Endothelial cell of umbilical vein (primary cell): ENCODE measurements around the gene LCMT2. TPM values are rescaled to one million over a fixed set of nuclear protein-coding genes. Genes with fewer than 3 reads are reported as not detected.

Experiments used
- BruUV-seq: library from RNA; stranded (reverse); fragments of 400-500 nt; replicated peaks from 2 replicates; lab custom pipeline; 2021; lab: Mats Ljungman, UMichigan
- CTCF ChIA-PET: fragments of 300-600, 350-600 bp; sonication (Branson Sonifier 250); formaldehyde crosslinking; loops from one replicate; lab custom pipeline; 2021; ENCODE audit warnings: antibody characterized with exemption, inconsistent platforms; lab: Charles Lee
- POLR2A ChIA-PET: fragments of 300-600, 350-600 bp; sonication (Branson Sonifier 250); formaldehyde crosslinking; loops from one replicate; lab custom pipeline; 2021; ENCODE audit warnings: antibody characterized with exemption, inconsistent platforms; lab: Charles Lee
- DNase-seq: peaks from one replicate; pipeline ENCODE4 v3.0.0-alpha.2; 2011; ENCODE audit warnings: low read depth, low spot score
- FAIRE-seq: peaks from 2 replicates; lab custom pipeline; 2011; peaks lifted over from hg19 to GRCh38; lab: Jason Lieb, UNC
- H2AFZ ChIP-seq: 2 replicates; pipeline ENCODE4 v1.6.0; 2012; ENCODE audit warnings: low read depth, low read length, control low read depth, inconsistent platforms
- H3K27ac ChIP-seq: 2 replicates; pipeline ENCODE4 v1.5.1; 2011; ENCODE audit warnings: low read depth, mild to moderate bottlenecking, control low read depth, low read length, moderate library complexity; ENCODE audit not compliant: insufficient read depth
- H3K27me3 ChIP-seq, 2 experiments: 2 replicates each; pipeline versions ENCODE4 v1.6.0 to v1.6.1; 2011; ENCODE audit warnings: low read length in 2 of 2, mixed read lengths in 1 of 2; ENCODE audit not compliant: control insufficient read depth in 2 of 2, insufficient read depth in 2 of 2
- H3K36me3 ChIP-seq, 2 experiments: 2 replicates in 1 of 2; 3 replicates in 1 of 2; pipeline ENCODE4 v1.5.1; 2011; ENCODE audit warnings: low read length in 2 of 2, mild to moderate bottlenecking in 1 of 2, moderate library complexity in 1 of 2; ENCODE audit not compliant: control insufficient read depth in 2 of 2, insufficient read depth in 2 of 2; ENCODE audit errors: extremely low read depth in 1 of 2
- H3K4me1 ChIP-seq: 3 replicates; pipeline ENCODE4 v1.5.1; 2011; ENCODE audit warnings: mild to moderate bottlenecking, low read length; ENCODE audit not compliant: control insufficient read depth, insufficient read depth; ENCODE audit errors: extremely low read depth
- H3K4me2 ChIP-seq: 2 replicates; pipeline ENCODE4 v1.6.1; 2011; ENCODE audit warnings: low read length, control low read depth, mixed read lengths; ENCODE audit not compliant: insufficient read depth
- H3K4me3 ChIP-seq, 3 experiments: fragments of 200-600 bp in 1 of 3; sonication (generic), shearing (Covaris generic) in 1 of 3; replicated peaks in 1 of 3; 2 replicates each; pipeline ENCODE4 v1.5.1; 2011 to 2016; ENCODE audit warnings: control low read depth in 3 of 3, low read length in 3 of 3, mild to moderate bottlenecking in 2 of 3, inconsistent platforms in 1 of 3, low read depth in 1 of 3, moderate library complexity in 1 of 3; ENCODE audit not compliant: insufficient read depth in 1 of 3
- H3K79me2 ChIP-seq: 2 replicates; pipeline ENCODE4 v1.6.0; 2012; ENCODE audit warnings: low read length, inconsistent platforms; ENCODE audit not compliant: control insufficient read depth, insufficient read depth
- H3K9ac ChIP-seq: replicated peaks from 2 replicates; pipeline ENCODE3; 2011; ENCODE audit warnings: low read length, control low read depth; ENCODE audit not compliant: insufficient read depth; ENCODE audit errors: extremely low read depth
- H3K9me1 ChIP-seq: replicated peaks from 3 replicates; pipeline ENCODE4 v1.6.0; 2011; ENCODE audit warnings: mild to moderate bottlenecking, low read length; ENCODE audit not compliant: control insufficient read depth, insufficient read depth; ENCODE audit errors: extremely low read depth
- H3K9me3 ChIP-seq: replicated peaks from 2 replicates; pipeline ENCODE4 v1.5.1; 2012; ENCODE audit warnings: low read length, inconsistent platforms; ENCODE audit not compliant: control insufficient read depth, insufficient read depth
- H4K20me1 ChIP-seq: replicated peaks from 2 replicates; pipeline ENCODE3; 2011; ENCODE audit warnings: mild to moderate bottlenecking, low read length; ENCODE audit not compliant: control insufficient read depth, insufficient read depth; ENCODE audit errors: extremely low read depth
- CTCF ChIP-seq, 2 donors: IDR thresholded peaks; 1 replicate in 1 of 2; 2 replicates in 1 of 2; pipeline ENCODE4 v1.5.1; 2011; ENCODE audit warnings: low read length in 2 of 2, mild to moderate bottlenecking in 2 of 2, moderate library complexity in 2 of 2, control low read depth in 1 of 2, inconsistent platforms in 1 of 2, low read depth in 1 of 2; ENCODE audit not compliant: insufficient read depth in 1 of 2; ENCODE audit errors: extremely low read depth in 1 of 2
- EZH2 ChIP-seq: IDR thresholded peaks from 2 replicates; pipeline ENCODE4 v1.6.1; 2012; ENCODE audit warnings: borderline replicate concordance, low read depth, mild to moderate bottlenecking, moderate library complexity, low read length, inconsistent platforms; ENCODE audit not compliant: severe bottlenecking
- GATA2 ChIP-seq: IDR thresholded peaks from 2 replicates; pipeline ENCODE4 v1.7.0; 2011; ENCODE audit warnings: low read depth, mild to moderate bottlenecking, moderate library complexity, mixed read lengths, low read length; ENCODE audit not compliant: insufficient read length, insufficient read depth
- MAX ChIP-seq: IDR thresholded peaks from 2 replicates; pipeline ENCODE4 v1.6.1; 2011; ENCODE audit not compliant: insufficient read depth, insufficient read length
- MYC ChIP-seq: IDR thresholded peaks from one replicate; pipeline ENCODE4 v1.6.1; 2011; ENCODE audit warnings: mild to moderate bottlenecking, low read depth, low read length
- POLR2AphosphoS5 ChIP-seq: IDR thresholded peaks from 2 replicates; pipeline ENCODE4 v1.6.1; 2012; ENCODE audit warnings: low read depth, mild to moderate bottlenecking, control low read depth, low read length, moderate library complexity; ENCODE audit not compliant: insufficient read depth
- dilution Hi-C: fragments of 300-500 bp; cut with MboI; formaldehyde crosslinking; loops from one replicate; pipeline ENCODE4 v1.15.0; 2019; ENCODE audit warnings: low sequenced_read_pairs; ENCODE audit not compliant: extremely low pct_ligation_motif_present
- intact Hi-C: fragments of 100-400 bp; cut with micrococcal nuclease; formaldehyde crosslinking; loops from one replicate; pipeline ENCODE4 v1.10.0; 2022
- polyA plus RNA-seq, 4 experiments: library from polyadenylated mRNA; depleted of rRNA in 3 of 4; stranded (reverse) in 3 of 4; unstranded in 1 of 4; fragments of >200 nt; gene quantifications; 2 replicates each; pipeline versions ENCODE4 v1.2.1 to v1.2.3, GENCODE V29; 2011 to 2012; ENCODE audit warnings: missing spikeins in 1 of 4
- total RNA-seq: library from RNA; stranded (reverse); gene quantifications from 2 replicates; pipeline ENCODE4 v1.2.3, GENCODE V29; 2021

Gene LCMT2
- total and polyA plus RNA-seq, 2 donors (not counting 3 experiments of a cell fraction or from before 2014, with no cell fraction given) = 4.1 to 6.1 TPM

DNA sequence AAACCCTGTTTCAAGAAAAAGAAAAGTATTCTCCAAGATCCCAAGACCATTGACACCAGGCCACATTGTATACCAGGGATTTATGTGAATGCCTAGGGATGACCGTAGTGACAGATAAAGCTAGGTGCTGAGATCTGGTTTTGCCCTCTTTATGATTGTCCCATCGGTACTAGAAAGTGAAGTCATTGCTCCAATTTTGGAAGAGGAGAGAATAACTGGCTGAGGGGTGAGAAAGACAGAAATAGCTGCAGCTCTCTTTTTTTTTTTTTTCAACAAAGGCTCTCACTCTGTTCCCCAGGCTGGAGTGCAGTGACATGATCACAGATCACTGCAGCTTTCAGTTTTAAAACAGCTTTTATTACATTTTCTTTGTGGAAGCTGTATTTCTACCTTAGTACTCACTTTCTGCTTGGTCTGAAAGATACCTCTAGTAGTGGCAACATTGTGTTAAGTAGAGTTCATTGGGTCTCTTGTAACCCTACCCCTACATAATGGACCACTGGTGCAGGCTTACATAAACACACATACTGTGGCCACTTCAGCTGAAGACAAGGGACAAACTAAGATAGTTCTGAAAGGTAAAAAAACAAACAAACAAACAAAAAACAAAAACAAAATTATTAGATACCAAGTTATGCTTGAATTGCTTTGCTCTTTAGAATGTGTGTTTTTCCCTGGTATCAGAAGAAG lies 22.5 kb upstream of the LCMT2 start:
- Histone ChIP-seq H4K20me1 (no peaks in the 10 kb centered on the region), H3K27me3 (no peaks in the 10 kb centered on the region), H3K4me2 (no peak overlapping the region), H3K4me1 (no peaks in the 10 kb centered on the region), H3K9me3 (no peaks in the 10 kb centered on the region), H3K27ac (no peak overlapping the region), H3K9me1 (no peaks in the 10 kb centered on the region), H3K4me3 (no peak overlapping the region), H3K9ac (no peak overlapping the region), H3K36me3 (no peaks in the 10 kb centered on the region), H3K79me2 (no peaks in the 10 kb centered on the region), H2AFZ (no peak overlapping the region)
- ChIA-PET CTCF (interaction anchor here (0.7 to 1.4 kb wide), 3 partner anchors 23 to 1677 kb away, joined by 3 read pairs; no protein-coding TSS in a partner anchor), POLR2A (no interaction called here)
- no peak for TF ChIP-seq MYC
- no peak for TF ChIP-seq POLR2AphosphoS5
- TF ChIP-seq CTCF (IDR thresholded peaks at IDR 0.05; ENCODE audit: extremely low read depth in 1 of 2, insufficient read depth in 1 of 2, low read depth in 1 of 2, low read length in 2 of 2) = no peak
- TF ChIP-seq EZH2 = no peak
- TF ChIP-seq GATA2 = no peak
- no peak for TF ChIP-seq MAX
- DNase-seq (no peak), FAIRE-seq (no peak)
- dilution Hi-C loops (no loop called here), intact Hi-C loops (no loop called here)
- BruUV-seq = no TSS peak
